Body of pancreas (tissue), 4 donors: ENCODE data around the gene TNFSF12.

ENCODE experiments used
- POLR2A ChIP-seq, 3 donors: fragments of 450-650 bp; IDR thresholded peaks; one replicate each; pipeline ENCODE4 v1.6.1; 2016; ENCODE audit warnings: antibody characterized with exemption in 3 of 3, mild to moderate bottlenecking in 2 of 3
- TF ChIP-seq, protein P1 (sequence below), 7 experiments: fragments of 450-650 bp in 4 of 7; fragments of 200-600 bp in 3 of 7; sonication (generic) in 3 of 7; IDR thresholded peaks; one replicate each; pipeline ENCODE4 v1.5.1; 2016 to 2019; ENCODE audit warnings: antibody characterized with exemption in 7 of 7

DNA sequence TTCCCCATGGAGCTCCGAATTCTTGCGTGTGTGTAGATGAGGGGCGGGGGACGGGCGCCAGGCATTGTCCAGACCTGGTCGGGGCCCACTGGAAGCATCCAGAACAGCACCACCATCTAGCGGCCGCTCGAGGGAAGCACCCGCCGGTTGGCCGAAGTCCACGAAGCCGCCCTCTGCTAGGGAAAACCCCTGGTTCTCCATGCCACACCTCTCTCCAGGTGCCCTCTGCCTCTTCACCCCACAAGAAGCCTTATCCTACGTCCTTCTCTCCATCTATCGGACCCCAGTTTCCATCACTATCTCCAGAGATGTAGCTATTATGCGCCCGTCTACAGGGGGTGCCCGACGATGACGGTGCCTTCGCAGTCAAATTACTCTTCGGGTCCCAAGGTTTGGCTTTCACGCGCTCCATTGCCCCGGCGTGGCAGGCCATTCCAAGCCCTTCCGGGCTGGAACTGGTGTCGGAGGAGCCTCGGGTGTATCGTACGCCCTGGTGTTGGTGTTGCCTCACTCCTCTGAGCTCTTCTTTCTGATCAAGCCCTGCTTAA is 12.2 kb downstream of the TNFSF12 start:
- TF ChIP-seq, protein P1, sequence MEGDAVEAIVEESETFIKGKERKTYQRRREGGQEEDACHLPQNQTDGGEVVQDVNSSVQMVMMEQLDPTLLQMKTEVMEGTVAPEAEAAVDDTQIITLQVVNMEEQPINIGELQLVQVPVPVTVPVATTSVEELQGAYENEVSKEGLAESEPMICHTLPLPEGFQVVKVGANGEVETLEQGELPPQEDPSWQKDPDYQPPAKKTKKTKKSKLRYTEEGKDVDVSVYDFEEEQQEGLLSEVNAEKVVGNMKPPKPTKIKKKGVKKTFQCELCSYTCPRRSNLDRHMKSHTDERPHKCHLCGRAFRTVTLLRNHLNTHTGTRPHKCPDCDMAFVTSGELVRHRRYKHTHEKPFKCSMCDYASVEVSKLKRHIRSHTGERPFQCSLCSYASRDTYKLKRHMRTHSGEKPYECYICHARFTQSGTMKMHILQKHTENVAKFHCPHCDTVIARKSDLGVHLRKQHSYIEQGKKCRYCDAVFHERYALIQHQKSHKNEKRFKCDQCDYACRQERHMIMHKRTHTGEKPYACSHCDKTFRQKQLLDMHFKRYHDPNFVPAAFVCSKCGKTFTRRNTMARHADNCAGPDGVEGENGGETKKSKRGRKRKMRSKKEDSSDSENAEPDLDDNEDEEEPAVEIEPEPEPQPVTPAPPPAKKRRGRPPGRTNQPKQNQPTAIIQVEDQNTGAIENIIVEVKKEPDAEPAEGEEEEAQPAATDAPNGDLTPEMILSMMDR (IDR thresholded peaks at IDR 0.05) = peak; percentile 70 to 97 (median 95)
- no peak for TF ChIP-seq POLR2A (IDR thresholded peaks at IDR 0.05)
